ENCODE results near the gene UBE2QL1. TPM values are rescaled to one million over a fixed set of nuclear protein-coding genes. Genes with fewer than 3 reads are reported as not detected.
A peak's percentile ranks its signal among the peaks of the same experiment; 100 is the strongest.

Gene UBE2QL1, protein sequence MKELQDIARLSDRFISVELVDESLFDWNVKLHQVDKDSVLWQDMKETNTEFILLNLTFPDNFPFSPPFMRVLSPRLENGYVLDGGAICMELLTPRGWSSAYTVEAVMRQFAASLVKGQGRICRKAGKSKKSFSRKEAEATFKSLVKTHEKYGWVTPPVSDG
- total RNA-seq (2014; rRNA removed; shearing (Covaris generic); ENCODE audit: low replicate concordance), result not detected in 2 replicates

DNA sequence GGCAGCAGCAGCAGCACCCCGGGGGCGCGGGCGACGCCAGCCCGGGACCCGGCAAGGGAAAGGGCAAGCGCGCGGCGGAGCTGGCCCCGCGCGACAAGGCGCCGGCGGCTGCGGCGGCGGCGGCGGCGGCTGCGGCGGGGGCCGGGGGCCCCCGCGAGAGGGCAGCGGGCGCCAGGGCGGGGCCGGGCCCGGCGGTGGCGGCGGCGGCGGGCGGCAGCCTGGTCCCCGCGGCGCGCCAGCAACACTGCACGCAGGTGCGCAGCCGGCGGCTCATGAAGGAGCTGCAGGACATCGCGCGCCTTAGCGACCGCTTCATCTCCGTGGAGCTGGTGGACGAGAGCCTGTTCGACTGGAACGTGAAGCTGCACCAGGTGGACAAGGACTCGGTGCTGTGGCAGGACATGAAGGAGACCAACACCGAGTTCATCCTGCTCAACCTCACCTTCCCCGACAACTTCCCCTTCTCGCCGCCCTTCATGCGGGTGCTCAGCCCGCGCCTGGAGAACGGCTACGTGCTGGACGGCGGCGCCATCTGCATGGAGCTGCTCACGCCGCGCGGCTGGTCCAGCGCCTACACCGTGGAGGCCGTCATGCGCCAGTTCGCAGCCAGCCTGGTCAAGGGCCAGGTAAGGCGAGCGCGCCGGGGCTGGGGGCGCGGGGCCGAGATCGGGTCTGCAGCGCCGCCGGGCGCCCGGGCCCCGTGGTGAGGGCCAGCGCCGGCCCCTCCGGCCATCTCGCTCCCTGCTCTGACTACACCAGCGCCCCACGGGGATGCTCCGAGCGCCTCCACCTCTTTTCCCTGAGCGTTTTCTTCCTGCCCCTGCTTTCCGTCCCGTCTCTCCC, at the start of gene UBE2QL1:
TSS of gene UBE2QL1 (plus strand) at position 238 of the 843 bp plus-strand sequence. CDS start at position 273, 35 bp downstream.
- peak; percentile 40 for DNase-seq (ENCODE audit: low read depth)
- in situ Hi-C loops (cut with HindIII; ENCODE audit: low pct_unique_long_range_greater_than_20kb, low sequenced_read_pairs), result no loop called here

DNA sequence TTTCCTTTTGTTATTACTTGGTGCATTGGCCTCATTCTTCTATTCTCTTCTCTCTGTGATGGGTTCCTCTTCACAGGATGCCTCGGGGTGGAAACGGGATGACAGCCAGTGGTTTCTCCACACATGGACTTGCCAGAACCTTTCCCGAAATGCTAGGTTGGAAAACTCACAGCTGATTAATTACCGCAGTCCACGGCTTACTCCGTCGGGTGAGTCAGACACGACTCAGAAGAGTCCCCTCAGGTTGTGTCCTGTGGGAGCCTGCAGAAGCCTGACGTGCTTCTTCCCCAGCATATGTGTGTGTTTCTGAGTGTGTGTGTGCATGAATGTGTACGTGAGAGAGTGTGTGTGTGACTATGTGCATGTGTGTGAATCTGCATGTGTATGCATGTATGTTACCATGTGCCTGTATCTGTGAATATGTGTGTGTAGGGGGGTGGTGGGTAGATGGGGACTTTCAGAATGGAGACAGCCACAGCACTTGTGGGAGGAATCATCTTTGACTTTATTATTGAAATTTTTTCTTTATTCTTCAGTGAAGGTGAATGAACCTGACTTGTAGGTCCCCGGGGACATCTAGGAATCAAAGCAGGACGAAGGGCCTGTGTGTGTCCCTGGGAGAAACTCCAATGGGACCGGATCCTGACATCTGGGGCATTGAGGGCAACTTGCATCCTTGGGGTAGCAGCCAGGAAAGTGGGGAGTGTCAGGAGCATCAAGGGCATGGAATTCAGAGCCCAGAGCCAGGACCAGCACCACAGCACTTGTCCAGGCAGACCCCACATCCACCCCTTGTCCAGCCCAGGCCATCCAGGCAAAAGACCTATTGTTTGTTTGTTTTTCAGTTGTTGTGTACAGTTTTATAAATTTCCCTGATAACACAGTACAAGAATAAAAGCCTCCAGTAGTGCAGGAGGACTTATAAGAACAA, 48.4 kb upstream of the UBE2QL1 start:
- in situ Hi-C loops (cut with HindIII; ENCODE audit: low pct_unique_long_range_greater_than_20kb, low sequenced_read_pairs), result no loop called here
- no peak for DNase-seq (ENCODE audit: low read depth)

DNA sequence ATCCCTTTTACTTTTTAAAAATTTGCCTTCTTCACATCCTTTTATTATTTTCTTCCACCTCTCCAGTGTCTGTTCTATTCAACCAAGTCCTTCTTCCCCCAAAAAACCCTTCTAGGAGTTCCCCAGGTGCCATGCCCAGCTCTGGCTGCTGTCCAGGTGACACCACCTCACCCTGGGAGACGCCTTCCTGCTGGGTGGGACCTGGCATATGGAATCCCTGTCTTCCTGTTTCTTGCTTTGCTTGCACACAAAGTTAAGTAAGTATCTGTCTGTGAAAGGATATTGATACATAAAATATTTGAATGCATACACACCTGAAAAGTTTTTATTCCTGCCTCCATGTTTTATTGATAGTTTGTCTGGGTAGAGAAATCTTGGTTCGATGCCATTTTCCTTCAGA, 47.2 kb upstream of the UBE2QL1 start:
- in situ Hi-C loops (cut with HindIII; ENCODE audit: low pct_unique_long_range_greater_than_20kb, low sequenced_read_pairs), result no loop called here
- no peak for DNase-seq (ENCODE audit: low read depth)

DNA sequence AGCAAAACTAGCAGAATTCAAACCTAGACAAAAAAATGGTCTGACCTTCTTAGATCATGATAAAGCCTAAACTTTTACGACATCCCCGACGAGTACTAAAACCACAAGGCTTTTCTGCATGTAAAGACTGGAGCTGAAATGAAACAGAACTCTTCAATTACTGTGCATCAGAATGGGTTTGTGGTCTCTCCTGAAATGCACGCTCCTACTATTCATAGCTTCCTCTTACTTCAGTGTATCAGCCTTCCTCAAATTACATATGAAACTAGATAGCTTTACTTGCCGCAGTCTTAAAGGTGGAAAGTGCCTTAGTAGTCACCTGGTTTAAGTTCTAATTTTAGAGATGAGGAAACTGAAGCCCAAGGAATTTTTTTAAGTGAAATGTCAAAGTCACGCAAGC, 45.7 kb upstream of the UBE2QL1 start:
- in situ Hi-C loops (cut with HindIII; ENCODE audit: low pct_unique_long_range_greater_than_20kb, low sequenced_read_pairs), result no loop called here
- no peak for DNase-seq (ENCODE audit: low read depth)

DNA sequence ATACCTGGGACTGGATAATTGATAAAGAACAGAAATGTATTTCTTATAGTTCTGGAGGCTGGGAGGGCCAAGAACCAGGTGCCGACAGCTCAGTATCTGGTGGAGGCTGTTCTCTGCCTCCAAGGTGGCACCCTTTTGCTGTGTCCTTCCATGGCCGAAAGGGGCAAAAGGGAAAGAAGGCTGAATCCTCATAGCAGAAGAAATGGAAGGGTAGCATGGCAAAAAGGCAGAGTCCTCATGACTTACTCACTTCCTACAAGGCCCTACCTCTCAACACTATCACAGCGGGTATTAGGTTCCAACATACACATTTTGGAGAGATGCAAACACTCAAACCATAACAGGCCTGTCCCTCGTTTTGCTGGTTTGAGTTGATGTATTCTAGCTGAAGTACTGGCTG, 45.2 kb upstream of the UBE2QL1 start:
- in situ Hi-C loops (cut with HindIII; ENCODE audit: low pct_unique_long_range_greater_than_20kb, low sequenced_read_pairs), result no loop called here
- no peak for DNase-seq (ENCODE audit: low read depth)

DNA sequence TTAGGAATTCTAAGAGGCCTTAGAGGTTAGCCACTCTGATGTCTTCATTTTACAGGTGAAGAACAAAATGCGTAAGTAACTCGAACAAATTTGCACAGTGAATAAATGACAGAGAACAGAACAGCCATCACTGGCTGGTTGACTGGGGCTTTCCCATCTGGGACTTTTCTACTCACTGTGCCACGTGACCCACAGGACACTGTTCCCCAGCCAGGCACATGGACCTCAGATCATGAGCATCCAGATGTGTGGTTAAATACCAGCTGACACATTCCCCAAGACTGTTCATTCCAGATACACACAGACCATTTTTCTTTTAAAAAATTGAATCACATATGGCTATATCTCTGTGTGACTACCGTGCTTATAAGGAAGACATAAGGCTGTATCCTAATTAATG, 44.5 kb upstream of the UBE2QL1 start:
- in situ Hi-C loops (cut with HindIII; ENCODE audit: low pct_unique_long_range_greater_than_20kb, low sequenced_read_pairs), result no loop called here
- DNase-seq (ENCODE audit: low read depth), result no peak

DNA sequence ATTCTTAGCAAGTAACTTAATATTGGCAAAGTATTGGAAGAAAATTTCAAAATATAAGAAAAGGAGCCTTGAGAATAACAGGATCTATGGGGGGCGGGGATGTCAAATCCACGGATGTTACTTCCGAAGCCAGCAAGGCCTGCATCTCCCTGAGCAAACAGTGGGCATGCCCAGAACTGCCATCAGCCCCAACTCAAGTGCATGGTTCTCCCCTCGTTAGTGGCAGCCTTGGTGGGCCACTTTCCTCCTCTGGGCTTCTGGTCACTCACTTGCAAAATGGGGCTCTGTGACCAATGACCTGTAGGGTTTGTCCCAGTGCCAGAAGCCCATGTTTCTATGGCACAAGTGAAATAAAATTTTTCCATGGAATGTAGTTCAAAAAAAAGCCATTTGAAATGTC, 43.1 kb upstream of the UBE2QL1 start:
- no peak for DNase-seq (ENCODE audit: low read depth)
- in situ Hi-C loops (cut with HindIII; ENCODE audit: low pct_unique_long_range_greater_than_20kb, low sequenced_read_pairs), result no loop called here

DNA sequence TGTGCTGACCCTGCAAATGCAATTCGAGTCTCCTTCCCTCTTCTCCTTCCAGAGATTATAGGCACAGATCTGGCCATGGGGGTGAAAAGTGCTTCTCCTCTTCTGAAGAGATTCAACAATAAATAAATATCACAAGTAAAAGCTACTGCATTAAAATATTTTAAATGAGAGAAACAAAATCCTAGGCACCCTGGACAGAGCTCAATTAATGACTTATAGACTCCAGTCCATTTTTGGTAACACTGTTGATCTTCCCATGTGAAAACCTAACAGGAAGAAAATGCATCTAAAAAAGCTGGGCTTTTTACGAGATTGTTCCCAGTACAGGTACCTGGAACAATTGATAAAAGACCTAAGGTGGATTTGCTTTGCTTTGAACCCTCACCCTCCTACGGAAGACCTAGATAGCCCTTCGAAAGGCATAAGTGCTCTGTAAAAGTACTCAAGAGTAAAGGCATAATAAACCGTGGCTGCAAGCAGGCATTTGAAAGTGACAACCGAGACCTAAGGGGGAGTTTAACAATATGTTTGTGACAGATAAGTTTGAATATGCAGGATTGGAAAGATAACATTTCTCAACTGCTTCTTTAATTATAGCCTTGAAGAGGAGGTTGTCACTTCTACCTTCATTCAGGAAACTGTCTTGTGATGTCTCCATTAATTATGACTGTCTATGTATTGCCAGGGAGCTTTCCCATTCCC, 41.0 kb upstream of the UBE2QL1 start:
- in situ Hi-C loops (cut with HindIII; ENCODE audit: low pct_unique_long_range_greater_than_20kb, low sequenced_read_pairs), result no loop called here
- no peak for DNase-seq (ENCODE audit: low read depth)

DNA sequence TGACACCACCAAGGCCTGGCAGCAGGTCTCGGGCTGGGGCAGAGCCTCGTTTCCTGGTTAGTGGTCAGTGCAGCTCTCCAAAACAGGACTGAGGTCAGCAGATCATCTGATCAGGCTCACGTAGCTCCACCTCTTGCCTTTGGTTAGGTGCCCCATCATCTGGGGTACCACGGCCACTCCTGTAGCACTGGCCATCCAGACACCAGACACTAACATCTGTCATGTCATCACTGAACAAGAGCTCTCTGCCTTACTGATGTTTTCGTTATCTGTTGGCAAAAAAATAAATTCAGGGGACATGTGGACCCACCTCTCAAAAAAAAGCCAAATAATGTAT, 40.4 kb upstream of the UBE2QL1 start:
- in situ Hi-C loops (cut with HindIII; ENCODE audit: low pct_unique_long_range_greater_than_20kb, low sequenced_read_pairs), result no loop called here
- DNase-seq (ENCODE audit: low read depth), result no peak

DNA sequence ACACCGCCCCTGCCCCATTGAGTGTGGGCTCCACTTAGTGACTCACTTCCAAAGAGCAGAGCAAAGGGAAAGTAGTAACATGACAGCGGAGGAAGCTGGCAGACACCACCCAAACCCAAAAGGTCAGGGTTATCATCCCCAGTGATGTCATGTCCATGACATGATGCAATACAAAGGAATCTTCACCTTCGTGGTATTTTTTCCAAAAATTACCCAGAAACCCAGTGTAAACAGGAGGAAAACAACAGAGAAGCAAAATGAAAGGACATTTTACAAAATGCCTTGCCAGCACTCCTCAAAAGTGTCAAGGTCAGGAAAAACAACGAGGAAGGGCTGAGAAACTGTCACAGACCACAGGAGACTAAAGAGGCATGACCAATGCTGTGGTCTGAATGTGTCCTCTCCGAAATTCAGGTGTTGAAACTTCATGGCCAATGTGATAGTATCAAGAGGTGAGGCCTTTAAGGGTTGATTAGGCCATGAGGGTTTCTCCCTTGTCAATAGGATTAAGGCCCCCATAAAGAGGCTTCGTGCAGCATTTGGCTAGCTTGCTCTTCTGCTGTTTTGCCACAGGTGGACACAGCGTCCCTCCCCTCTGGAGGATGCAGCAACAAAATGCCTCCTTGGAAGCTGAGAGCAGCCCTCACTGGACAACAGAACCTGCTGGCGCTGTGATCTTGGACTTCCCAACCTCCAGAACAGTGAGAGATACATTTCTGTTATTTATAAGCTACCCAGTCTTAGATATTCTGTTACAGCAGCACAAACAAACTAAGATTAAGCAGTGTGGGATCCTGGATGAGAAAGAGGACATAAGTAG, 39.8 kb upstream of the UBE2QL1 start:
- in situ Hi-C loops (cut with HindIII; ENCODE audit: low pct_unique_long_range_greater_than_20kb, low sequenced_read_pairs), result no loop called here
- no peak for DNase-seq (ENCODE audit: low read depth)

DNA sequence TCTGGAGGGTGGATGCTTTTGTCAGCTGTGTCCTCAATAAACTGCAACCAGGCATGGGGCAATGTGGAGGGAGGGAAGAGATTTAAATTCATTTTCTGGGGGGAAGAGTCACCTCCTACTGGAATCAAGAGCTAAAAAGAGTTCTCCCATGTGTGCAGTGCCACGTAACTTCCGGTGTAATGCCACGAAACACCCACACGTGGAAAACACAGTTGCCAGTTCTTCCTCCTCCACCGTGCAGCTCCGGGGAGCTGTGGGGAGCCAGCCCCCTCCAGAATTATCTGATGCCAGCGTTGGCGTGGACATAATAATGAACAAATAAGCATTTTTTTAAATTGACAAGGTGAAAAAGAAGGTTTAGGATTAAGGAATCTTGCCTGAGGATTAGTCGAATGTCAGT, 38.2 kb upstream of the UBE2QL1 start:
- DNase-seq (ENCODE audit: low read depth), result no peak
- in situ Hi-C loops (cut with HindIII; ENCODE audit: low pct_unique_long_range_greater_than_20kb, low sequenced_read_pairs), result no loop called here

DNA sequence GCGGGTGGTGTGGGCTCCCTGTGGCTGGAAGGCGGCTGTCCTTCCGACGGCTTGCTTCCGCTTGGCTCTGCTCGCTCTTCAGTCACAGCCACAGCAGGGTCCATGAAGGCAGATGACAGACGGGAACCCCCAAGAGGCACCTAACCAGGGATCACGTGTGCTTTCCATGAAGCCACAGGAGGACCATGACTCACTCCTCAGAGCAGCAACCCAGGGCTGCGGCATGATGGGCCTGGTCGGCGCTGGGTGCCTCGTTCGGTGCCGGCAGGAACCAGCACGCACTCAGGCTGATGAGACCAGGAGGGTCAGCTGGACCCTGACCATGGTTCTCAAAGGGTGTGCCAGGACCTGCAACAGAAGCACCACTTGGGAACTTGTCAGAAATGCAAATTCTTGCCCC, 37.5 kb upstream of the UBE2QL1 start:
- DNase-seq (ENCODE audit: low read depth), result no peak
- in situ Hi-C loops (cut with HindIII; ENCODE audit: low pct_unique_long_range_greater_than_20kb, low sequenced_read_pairs), result no loop called here

DNA sequence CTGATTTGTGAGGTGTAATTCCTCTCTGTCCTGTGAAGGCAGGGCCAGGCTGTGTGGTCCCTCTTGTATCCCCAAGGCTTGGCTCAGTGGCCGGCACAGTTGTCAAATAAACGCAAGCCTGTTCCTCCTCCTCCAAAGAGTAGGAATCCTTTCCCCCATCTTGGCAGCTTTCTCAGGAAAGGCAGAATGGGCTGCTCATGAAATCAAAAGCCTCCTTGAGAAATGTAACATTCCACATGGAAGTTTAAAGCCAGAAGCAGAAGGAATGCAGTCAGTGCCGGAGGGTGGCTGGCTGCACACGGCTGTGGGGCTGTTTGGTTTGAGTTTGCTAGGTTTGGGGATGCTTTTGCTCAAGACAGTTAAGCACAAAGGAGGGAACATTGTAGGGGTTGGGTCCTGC, 35.8 kb upstream of the UBE2QL1 start:
- in situ Hi-C loops (cut with HindIII; ENCODE audit: low pct_unique_long_range_greater_than_20kb, low sequenced_read_pairs), result no loop called here
- DNase-seq (ENCODE audit: low read depth), result no peak

DNA sequence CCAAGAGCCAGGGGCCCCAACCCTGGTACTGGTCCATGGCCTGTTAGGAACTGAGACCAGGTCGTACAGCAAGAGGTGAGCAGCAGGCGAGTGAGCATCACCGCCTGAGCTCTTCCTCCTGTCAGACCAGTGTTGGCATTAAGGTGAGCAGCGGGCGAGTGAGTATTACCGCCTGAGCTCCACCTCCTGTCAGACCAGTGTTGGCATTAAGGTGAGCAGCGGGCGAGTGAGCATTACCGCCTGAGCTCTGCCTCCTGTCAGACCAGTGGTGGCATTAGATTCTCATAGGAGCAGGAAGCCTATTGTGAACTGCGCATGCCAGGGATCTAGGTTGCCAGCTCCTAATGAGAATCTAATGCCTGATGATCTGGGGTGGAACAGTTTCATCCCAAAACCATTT, 31.0 kb upstream of the UBE2QL1 start:
- no peak for DNase-seq (ENCODE audit: low read depth)
- in situ Hi-C loops (cut with HindIII; ENCODE audit: low pct_unique_long_range_greater_than_20kb, low sequenced_read_pairs), result no loop called here

DNA sequence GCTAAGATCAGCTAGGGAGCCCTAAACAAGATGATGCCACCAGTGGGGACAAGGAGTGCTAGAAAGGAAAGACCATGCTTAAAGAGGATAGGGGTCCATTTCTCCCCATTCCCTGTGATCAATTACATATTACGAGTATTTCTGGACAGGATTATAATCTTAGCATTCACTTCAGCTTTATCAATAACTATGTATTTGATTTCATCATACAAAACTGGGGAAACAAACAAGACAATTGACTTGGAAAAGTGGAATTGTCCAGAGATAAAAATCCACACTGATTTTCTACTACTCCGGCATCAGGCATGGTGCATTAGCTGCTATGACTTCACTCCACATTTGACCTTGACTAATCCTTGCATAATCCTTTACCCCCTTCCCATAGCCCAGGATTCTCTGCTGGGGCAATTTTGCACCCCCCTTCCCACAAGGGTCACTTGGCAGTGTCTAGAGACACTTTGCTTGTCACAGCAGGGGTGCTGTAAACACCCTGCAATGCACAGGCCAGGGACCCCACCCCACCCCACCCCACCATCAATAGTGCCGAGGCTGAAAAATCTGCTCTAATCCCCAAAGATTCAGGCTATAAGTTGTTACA, 29.9 kb upstream of the UBE2QL1 start:
- in situ Hi-C loops (cut with HindIII; ENCODE audit: low pct_unique_long_range_greater_than_20kb, low sequenced_read_pairs), result no loop called here
- no peak for DNase-seq (ENCODE audit: low read depth)

DNA sequence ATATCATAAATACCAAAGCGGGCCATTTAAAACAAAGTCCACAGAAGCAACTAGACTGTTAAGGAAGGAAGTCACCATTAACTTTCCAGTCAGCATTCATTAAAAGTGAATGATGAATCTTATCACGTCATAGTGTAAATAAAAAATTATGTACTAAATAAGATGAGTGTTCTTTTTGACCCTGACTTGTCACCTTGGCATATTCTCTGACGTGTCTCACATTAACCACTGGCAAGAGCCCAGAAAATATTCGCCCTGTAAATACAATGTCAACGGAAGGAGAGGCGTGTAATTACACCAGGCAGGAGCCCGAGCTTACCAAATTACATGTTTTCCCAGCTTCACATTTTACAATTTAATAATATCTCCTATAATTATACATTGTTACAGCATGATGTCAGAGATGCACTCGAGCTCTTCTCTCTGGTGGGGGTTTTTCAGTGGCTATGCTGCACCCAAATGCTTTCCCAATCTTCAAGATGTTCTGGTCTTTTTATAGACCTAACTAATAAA, 29.3 kb upstream of the UBE2QL1 start:
- no peak for DNase-seq (ENCODE audit: low read depth)
- in situ Hi-C loops (cut with HindIII; ENCODE audit: low pct_unique_long_range_greater_than_20kb, low sequenced_read_pairs), result no loop called here
